Urinary bladder (tissue), 4 donors: ENCODE data around the gene GRAMD1B. TPM values are rescaled to one million over a fixed set of nuclear protein-coding genes. Genes with fewer than 3 reads are reported as not detected.

Source experiments
- DNase-seq: peaks from one replicate; pipeline ENCODE4 v3.0.0-alpha.2; 2015; ENCODE audit errors: extremely low spot score
- H3K27ac ChIP-seq: one replicate; pipeline ENCODE4 v1.5.1; 2013; ENCODE audit warnings: low read depth, mild to moderate bottlenecking, moderate library complexity
- H3K36me3 ChIP-seq: one replicate; pipeline ENCODE4 v1.6.1; 2013; ENCODE audit warnings: mild to moderate bottlenecking, moderate library complexity; ENCODE audit not compliant: insufficient read depth
- H3K4me1 ChIP-seq: one replicate; pipeline ENCODE4 v1.6.1; 2013; ENCODE audit warnings: mild to moderate bottlenecking, moderate library complexity; ENCODE audit not compliant: insufficient read depth
- H3K4me3 ChIP-seq: one replicate; pipeline ENCODE4 v1.5.1; 2013; ENCODE audit warnings: low read depth, low read length
- WGBS: extraction: QIAGEN DNeasy Blood & Tissue Kit; methylation state at CpG from one replicate; pipeline ENCODE4 v1.1.7; 2013; 5-methylcytosine and 5-hydroxymethylcytosine counted together
- polyA plus RNA-seq: library from polyadenylated mRNA; stranded (reverse); fragments of 200-250 nt; gene quantifications from one replicate; pipeline ENCODE4 v1.2.3, GENCODE V29; 2013
- total RNA-seq: library from RNA; depleted of rRNA; stranded (reverse); fragments of >200 nt; gene quantifications from one replicate; pipeline ENCODE4 v1.2.3, GENCODE V29; 2014
- donor health status: healthy with polysubstance abuse.
- donor health status: healthy.

Gene GRAMD1B
- total and polyA plus RNA-seq, 2 donors: 0.84 to 5.9 TPM

- Histone ChIP-seq H3K36me3 (no peaks in the 10 kb centered on the region), H3K4me3 (no peak overlapping the region), H3K4me1 (no peaks in the 10 kb centered on the region), H3K27ac (no peak overlapping the region)
- WGBS: 70% methylated on average over 6 of the region's 6 CpGs
- no peak for DNase-seq
Observed at GRCh38 chr11:123593570-123593969, 163.5 kb downstream of the GRAMD1B start.

- Histone ChIP-seq H3K4me3 (no peak overlapping the region), H3K4me1 (no peaks in the 10 kb centered on the region), H3K36me3 (no peaks in the 10 kb centered on the region), H3K27ac (no peak overlapping the region)
- no peak for DNase-seq
- WGBS: 91% methylated on average over 8 of the region's 8 CpGs
Observed at GRCh38 chr11:123594188-123594901, 164.3 kb downstream of the GRAMD1B start.

GRCh38 chr11:123594921-123595320, 164.9 kb downstream of the GRAMD1B start:
- WGBS: 95% methylated on average over 4 of the region's 4 CpGs
- Histone ChIP-seq H3K27ac (no peak overlapping the region), H3K36me3 (no peaks in the 10 kb centered on the region), H3K4me1 (no peaks in the 10 kb centered on the region), H3K4me3 (no peak overlapping the region)
- DNase-seq: no peak

GRCh38 chr11:123597859-123598258, 167.8 kb downstream of the GRAMD1B start:
- 100% methylated on average over 2 of the region's 2 CpGs for WGBS
- no peak overlapping the region for H3K4me3 ChIP-seq
- DNase-seq: no peak
- no peaks in the 10 kb centered on the region for H3K36me3 ChIP-seq
- no peaks in the 10 kb centered on the region for H3K4me1 ChIP-seq
- H3K27ac ChIP-seq: no peak overlapping the region

GRCh38 chr11:123601136-123601535, 171.1 kb downstream of the GRAMD1B start:
- no peaks in the 10 kb centered on the region for H3K4me1 ChIP-seq
- 87% methylated on average over 4 of the region's 4 CpGs for WGBS
- no peak overlapping the region for H3K27ac ChIP-seq
- H3K4me3 ChIP-seq: no peak overlapping the region
- H3K36me3 ChIP-seq: no peaks in the 10 kb centered on the region
- DNase-seq: no peak

DNA sequence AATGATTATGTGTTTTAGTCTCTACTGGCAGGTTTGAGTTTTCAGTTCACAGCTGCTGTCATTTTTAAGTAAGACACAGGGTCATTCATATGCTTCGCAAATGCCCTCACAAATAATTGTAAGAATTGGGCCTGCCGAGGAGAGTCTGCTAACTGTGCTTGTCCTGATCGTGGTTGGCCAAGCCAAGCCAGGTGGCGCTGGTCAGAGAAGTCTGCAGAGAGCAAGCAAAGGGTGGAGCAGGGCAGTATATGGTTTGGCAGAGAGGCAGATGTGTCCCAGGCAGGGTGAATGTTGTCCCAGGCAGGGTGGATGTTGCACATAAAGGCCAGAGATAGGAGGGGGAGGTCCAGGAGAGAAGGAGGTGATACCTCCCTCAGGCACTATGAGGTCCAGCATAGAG, 171.7 kb downstream of the GRAMD1B start:
- Histone ChIP-seq H3K36me3 (no peaks in the 10 kb centered on the region), H3K4me3 (no peak overlapping the region), H3K4me1 (no peaks in the 10 kb centered on the region), H3K27ac (no peak overlapping the region)
- WGBS: 82% methylated on average over 4 of the region's 4 CpGs
- DNase-seq: no peak

DNA sequence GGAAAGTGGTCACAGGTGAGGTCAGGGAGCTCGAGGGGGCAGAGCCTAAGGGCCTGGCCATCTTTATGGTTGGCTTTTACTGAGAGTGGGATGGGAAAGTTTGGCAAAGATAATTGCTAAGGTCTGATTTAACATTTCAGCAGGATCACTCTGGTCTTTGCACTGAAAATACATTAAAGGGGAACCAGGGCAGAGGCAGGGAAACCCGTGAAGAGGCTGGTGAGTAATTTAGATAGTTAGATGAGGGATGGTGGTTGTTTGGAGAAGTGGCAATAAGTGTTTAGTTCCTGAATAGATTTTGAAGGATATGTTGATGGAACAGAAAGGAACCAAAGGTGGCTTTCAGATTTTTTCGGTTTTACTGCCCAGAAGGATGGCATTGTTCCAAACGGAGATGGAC, 173.6 kb downstream of the GRAMD1B start:
- Histone ChIP-seq H3K27ac (no peak overlapping the region), H3K4me1 (no peaks in the 10 kb centered on the region), H3K4me3 (no peak overlapping the region), H3K36me3 (no peaks in the 10 kb centered on the region)
- 88% methylated on average over 4 of the region's 4 CpGs for WGBS
- no peak for DNase-seq

DNA sequence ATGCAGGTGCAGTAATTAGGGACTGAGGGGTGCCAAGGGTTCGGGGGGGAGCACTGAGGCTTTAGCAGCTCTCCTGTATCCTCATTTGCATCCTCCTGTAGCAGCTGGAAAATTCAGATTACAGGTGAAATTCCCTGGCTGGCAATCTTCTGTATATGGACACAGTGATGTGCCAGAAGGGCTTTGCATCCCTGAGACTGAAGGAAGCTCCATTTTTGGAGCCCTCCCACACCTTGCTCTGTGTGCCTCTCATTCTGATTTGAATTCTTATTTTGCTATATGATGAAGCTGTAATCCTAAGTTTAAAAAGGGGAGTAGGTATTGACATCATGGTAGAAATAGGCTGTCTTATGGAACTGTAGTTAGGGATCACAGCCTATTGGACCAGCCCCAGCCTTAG, 177.7 kb downstream of the GRAMD1B start:
- no peaks in the 10 kb centered on the region for H3K36me3 ChIP-seq
- DNase-seq: no peak
- H3K4me1 ChIP-seq: no peaks in the 10 kb centered on the region
- no peak overlapping the region for H3K4me3 ChIP-seq
- whole genome bisulfite sequencing: 76% methylated on average over 1 of the region's 1 CpG
- no peak overlapping the region for H3K27ac ChIP-seq

GRCh38 chr11:123608371-123608770, 178.3 kb downstream of the GRAMD1B start:
- H3K4me3 ChIP-seq: no peak overlapping the region
- no peaks in the 10 kb centered on the region for H3K4me1 ChIP-seq
- WGBS: 90% methylated on average over 9 of the region's 9 CpGs
- no peaks in the 10 kb centered on the region for H3K36me3 ChIP-seq
- no peak overlapping the region for H3K27ac ChIP-seq
- no peak for DNase-seq

DNA sequence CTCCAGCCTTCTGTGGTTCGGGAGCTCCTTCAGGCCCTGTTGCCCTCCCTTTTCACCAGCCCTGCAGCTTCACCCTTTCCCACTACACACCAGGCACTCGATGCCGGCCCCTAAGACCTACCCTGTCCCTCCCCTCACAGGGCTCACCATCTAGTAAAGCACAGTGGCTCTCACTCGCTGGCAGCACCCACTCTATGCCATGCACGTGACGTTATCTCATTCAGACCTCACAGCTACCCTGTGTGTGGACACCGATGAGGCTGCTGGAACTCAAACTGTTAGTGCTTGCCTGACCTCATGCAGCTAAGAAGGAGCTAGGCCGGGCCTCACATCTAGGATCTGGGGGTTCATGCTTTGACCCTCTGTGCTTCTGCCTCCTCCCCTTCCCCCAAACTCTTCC, 178.9 kb downstream of the GRAMD1B start:
- Histone ChIP-seq H3K27ac (no peak overlapping the region), H3K36me3 (no peaks in the 10 kb centered on the region), H3K4me1 (no peaks in the 10 kb centered on the region), H3K4me3 (no peak overlapping the region)
- DNase-seq: no peak
- 93% methylated on average over 8 of the region's 8 CpGs for WGBS

- H3K4me1 ChIP-seq: no peaks in the 10 kb centered on the region
- H3K36me3 ChIP-seq: no peaks in the 10 kb centered on the region
- H3K27ac ChIP-seq: no peak overlapping the region
- no peak overlapping the region for H3K4me3 ChIP-seq
- no peak for DNase-seq
- WGBS: 90% methylated on average over 4 of the region's 4 CpGs
Observed at GRCh38 chr11:123611698-123612097, 181.6 kb downstream of the GRAMD1B start.

DNA sequence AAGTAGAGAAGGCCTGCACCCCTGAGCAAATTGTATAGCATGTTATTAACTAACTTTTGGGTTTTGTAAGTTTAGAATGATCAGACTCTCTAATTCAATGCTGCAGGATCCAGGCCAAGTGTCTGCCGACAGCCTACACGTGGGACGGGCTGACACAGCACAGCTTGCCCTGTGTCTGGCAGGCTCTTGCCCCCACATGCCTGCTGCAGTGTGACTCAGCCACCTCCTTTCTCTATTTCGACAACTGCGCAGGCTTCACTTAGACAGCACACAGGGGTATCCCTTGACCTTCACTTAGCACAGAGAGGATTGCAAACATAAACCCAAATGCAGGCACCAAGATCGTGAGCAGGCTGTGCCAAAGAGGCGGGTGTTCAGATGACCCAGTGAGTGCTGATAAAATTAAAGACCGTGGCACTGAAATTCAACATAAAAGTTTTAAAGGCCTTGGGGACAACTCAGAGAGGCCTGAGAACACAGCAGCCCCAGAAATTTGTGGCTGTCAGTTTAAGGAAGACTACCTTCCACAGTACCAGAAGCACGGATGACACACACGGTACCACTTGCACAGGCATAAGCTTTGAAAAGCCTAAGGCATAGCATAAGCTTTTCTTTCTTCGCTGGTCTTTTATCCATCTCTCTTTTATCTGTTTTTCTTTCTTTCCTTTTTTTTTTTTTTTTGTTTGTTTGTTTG, 186.6 kb downstream of the GRAMD1B start:
- Histone ChIP-seq H3K4me3 (no peak overlapping the region), H3K36me3 (no peaks in the 10 kb centered on the region), H3K27ac (no peak overlapping the region), H3K4me1 (no peaks in the 10 kb centered on the region)
- WGBS: 38% methylated on average over 11 of the region's 11 CpGs
- peak; percentile 17 for DNase-seq

DNA sequence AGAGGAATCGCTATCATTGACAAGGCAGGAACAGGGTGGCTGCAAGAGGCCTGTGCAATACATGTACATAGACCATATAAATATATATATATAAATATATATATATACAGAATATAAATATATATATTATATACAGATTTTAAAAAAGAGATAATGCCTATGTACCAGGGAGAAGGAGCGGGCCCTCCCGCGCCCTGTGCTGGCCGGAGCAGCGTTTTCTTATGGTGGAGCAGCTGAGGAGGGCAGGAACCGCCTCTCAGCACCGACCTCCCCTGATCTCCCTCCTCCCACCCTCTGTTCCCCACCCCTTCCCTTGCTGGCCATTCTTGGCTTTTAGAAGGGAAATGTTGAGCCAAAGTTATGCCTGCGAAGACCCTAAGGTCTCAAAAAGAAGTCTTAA, 192.5 kb downstream of the GRAMD1B start:
- no peaks in the 10 kb centered on the region for H3K36me3 ChIP-seq
- 91% methylated on average over 9 of the region's 9 CpGs for WGBS
- H3K4me3 ChIP-seq: no peak overlapping the region
- no peak for DNase-seq
- no peak overlapping the region for H3K27ac ChIP-seq
- no peaks in the 10 kb centered on the region for H3K4me1 ChIP-seq

- Histone ChIP-seq H3K36me3 (no peaks in the 10 kb centered on the region), H3K4me1 (no peaks in the 10 kb centered on the region), H3K27ac (no peak overlapping the region), H3K4me3 (no peak overlapping the region)
- no peak for DNase-seq
- 90% methylated on average over 2 of the region's 2 CpGs for WGBS
Observed at GRCh38 chr11:123624974-123625373, 194.9 kb downstream of the GRAMD1B start.
